ENCODE data around the gene MRPL9.
A peak's percentile ranks its signal among the peaks of the same experiment; 100 is the strongest.

The MRPL9 gene

DNA sequence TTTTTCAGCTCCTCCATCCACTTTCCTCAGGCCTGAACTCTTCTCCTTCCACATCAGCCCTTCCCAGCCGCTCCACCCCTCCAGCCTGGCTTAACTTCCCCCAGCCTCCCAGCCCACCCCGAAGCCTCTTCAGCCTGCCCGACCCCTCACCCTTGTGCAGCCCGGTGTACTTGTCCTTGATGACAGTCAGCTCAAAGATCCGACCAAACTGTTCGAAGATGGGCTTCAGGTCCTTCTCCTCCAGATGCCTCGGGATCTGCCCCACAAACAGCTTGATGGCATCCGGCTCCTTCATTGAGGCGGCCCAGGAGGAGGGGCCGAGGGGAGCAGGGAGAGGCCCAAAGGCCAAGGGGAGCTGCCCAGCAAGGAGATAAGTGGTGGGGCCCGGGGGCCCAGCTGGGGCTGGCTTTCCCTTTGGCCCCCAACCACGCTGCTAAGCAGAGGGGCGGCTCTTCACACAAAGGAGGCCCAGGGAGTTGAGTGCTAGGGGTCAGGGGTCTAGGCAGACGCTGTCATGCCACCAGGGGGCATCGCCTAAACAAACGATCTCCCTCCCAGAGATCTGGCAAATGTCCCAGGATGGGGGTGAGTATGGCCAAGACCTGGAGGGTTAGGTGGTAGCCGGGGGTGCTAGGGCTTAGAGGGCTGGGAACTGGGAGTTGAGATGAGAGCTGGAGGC lies 47.4 kb downstream of the MRPL9 start:
- TF ChIP-seq EZH2phosphoT487 (IDR thresholded peaks at IDR 0.05; ENCODE audit: borderline replicate concordance, low read length): no peak
- TF ChIP-seq, protein P1, sequence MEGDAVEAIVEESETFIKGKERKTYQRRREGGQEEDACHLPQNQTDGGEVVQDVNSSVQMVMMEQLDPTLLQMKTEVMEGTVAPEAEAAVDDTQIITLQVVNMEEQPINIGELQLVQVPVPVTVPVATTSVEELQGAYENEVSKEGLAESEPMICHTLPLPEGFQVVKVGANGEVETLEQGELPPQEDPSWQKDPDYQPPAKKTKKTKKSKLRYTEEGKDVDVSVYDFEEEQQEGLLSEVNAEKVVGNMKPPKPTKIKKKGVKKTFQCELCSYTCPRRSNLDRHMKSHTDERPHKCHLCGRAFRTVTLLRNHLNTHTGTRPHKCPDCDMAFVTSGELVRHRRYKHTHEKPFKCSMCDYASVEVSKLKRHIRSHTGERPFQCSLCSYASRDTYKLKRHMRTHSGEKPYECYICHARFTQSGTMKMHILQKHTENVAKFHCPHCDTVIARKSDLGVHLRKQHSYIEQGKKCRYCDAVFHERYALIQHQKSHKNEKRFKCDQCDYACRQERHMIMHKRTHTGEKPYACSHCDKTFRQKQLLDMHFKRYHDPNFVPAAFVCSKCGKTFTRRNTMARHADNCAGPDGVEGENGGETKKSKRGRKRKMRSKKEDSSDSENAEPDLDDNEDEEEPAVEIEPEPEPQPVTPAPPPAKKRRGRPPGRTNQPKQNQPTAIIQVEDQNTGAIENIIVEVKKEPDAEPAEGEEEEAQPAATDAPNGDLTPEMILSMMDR (IDR thresholded peaks at IDR 0.05; ENCODE audit: low read depth, low read length, poor library complexity, severe bottlenecking): peak; percentile 39
- H3K27me3 ChIP-seq (ENCODE audit: control insufficient read depth, low read length): peaks cover 52% of the 10 kb centered on the region

DNA sequence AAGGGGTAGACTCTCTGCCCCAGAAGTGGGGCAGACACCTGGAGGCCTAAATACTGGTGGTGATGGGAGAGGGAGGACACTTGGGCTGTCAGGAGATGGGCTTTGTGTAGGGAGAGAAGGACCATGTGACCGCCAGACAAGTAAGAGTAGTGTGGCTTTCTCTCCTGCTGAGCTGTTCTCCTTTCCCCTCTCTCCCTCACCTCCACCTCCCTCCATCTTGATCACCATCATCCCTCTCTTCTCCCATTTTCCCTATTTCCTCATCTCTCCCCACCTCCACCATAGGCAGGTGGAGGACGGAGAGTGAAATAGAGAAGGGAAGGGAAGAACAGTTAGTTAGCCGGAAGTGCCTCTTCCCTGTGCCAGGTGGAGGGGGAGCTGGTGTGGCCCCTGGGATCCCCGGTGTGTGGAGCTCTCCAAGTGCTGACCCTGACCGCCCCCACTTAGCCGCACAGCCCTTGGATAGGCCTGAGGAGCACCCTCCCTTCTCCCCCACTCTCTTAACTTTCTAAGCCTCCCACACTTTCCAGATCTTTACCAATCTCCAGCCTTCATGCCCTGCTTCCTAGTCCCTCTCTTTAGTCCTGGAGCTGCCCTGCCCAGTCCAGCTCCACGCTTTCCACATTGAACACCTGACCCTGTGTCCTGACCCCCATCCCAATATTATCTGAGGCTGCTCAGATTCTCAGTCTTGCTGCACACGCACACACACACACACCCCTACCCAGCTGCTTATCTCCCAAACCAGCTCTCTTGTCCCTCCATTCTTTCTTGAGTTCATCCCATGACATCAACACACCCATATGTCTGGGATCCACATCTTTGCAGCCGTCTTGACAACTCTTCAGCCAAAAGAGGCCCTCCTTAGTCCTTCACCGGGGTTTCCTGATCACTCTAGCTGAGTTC lies 48.2 kb downstream of the MRPL9 start:
- H3K27me3 ChIP-seq (ENCODE audit: control insufficient read depth, low read length): peaks cover 44% of the 10 kb centered on the region
- no peaks in the 10 kb centered on the region for H3K9me2 ChIP-seq (replicated peaks; ENCODE audit: control insufficient read depth, low read length)

More for the DNA sequence above, 47.4 kb downstream of the MRPL9 start:
- no peaks in the 10 kb centered on the region for H4K20me1 ChIP-seq (ENCODE audit: control insufficient read depth, insufficient read depth, low read depth, low read length)
- H3K9me3 ChIP-seq (ENCODE audit: control insufficient read depth, insufficient read depth, low read length): no peaks in the 10 kb centered on the region
- H3K4me1 ChIP-seq (ENCODE audit: control insufficient read depth, low read length): peaks cover 2% of the 10 kb centered on the region; the same call in 1 of the 2 replicates
- H3K27ac ChIP-seq (ENCODE audit: low read depth, low read length): no peak overlapping the region
- no peaks in the 10 kb centered on the region for H3K36me3 ChIP-seq (ENCODE audit: control insufficient read depth, low read length)
- no peak overlapping the region for H3K4me3 ChIP-seq (ENCODE audit: low read length)
- no peaks in the 10 kb centered on the region for H3K79me2 ChIP-seq (ENCODE audit: control insufficient read depth, low read length)
- H3K9me2 ChIP-seq (replicated peaks; ENCODE audit: control insufficient read depth, low read length): no peaks in the 10 kb centered on the region
- H3K4me2 ChIP-seq (ENCODE audit: low read length): no peak overlapping the region
- no peaks in the 10 kb centered on the region for H3F3A ChIP-seq (ENCODE audit: control insufficient read depth, insufficient read depth)

DNA sequence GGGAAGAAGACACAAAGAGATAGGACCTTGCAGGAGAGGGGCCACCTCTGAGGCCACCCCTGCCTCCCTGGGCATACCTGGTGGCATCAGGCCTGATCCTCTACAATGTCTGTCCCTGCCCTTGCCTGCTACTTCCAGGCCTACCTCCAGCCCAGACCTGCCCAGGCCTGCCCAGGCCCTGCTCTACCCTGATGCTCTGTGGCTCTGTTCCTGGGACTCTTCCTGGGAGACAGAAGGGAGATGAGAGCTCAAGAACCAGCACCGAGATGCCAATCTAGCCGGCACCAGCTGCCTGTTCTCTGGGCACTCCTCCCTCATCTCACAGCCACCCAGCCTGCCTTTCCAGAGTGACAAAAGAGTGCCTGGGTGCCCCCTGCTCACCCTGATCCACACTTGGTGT lies 49.4 kb downstream of the MRPL9 start:
- Histone ChIP-seq H3F3A (ENCODE audit: control insufficient read depth, insufficient read depth) (no peaks in the 10 kb centered on the region), H3K27ac (ENCODE audit: low read depth, low read length) (no peak overlapping the region), H3K79me2 (ENCODE audit: control insufficient read depth, low read length) (no peaks in the 10 kb centered on the region), H3K9me3 (ENCODE audit: control insufficient read depth, insufficient read depth, low read length) (no peaks in the 10 kb centered on the region), H3K4me3 (ENCODE audit: low read length) (no peak overlapping the region), H3K27me3 (ENCODE audit: control insufficient read depth, low read length) (peaks cover 33% of the 10 kb centered on the region), H3K4me1 (ENCODE audit: control insufficient read depth, low read length) (peaks cover 2% of the 10 kb centered on the region; the same call in 1 of the 2 replicates), H3K36me3 (ENCODE audit: control insufficient read depth, low read length) (no peaks in the 10 kb centered on the region), H3K4me2 (ENCODE audit: low read length) (no peak overlapping the region), H3K9me2 (replicated peaks; ENCODE audit: control insufficient read depth, low read length) (no peaks in the 10 kb centered on the region), H4K20me1 (ENCODE audit: control insufficient read depth, insufficient read depth, low read depth, low read length) (no peaks in the 10 kb centered on the region)
- TF ChIP-seq EZH2phosphoT487 (IDR thresholded peaks at IDR 0.05; ENCODE audit: borderline replicate concordance, low read length): no peak
- TF ChIP-seq, protein P1 (IDR thresholded peaks at IDR 0.05; ENCODE audit: low read depth, low read length, poor library complexity, severe bottlenecking): no peak

More for the DNA sequence above, 48.2 kb downstream of the MRPL9 start:
- Histone ChIP-seq H3K27ac (ENCODE audit: low read depth, low read length) (no peak overlapping the region), H3K9me3 (ENCODE audit: control insufficient read depth, insufficient read depth, low read length) (no peaks in the 10 kb centered on the region), H3K36me3 (ENCODE audit: control insufficient read depth, low read length) (no peaks in the 10 kb centered on the region), H4K20me1 (ENCODE audit: control insufficient read depth, insufficient read depth, low read depth, low read length) (no peaks in the 10 kb centered on the region), H3K4me1 (ENCODE audit: control insufficient read depth, low read length) (peaks cover 2% of the 10 kb centered on the region; the same call in 1 of the 2 replicates), H3K79me2 (ENCODE audit: control insufficient read depth, low read length) (no peaks in the 10 kb centered on the region), H3K4me3 (ENCODE audit: low read length) (no peak overlapping the region), H3F3A (ENCODE audit: control insufficient read depth, insufficient read depth) (no peaks in the 10 kb centered on the region), H3K4me2 (ENCODE audit: low read length) (no peak overlapping the region)
- no peak for TF ChIP-seq EZH2phosphoT487 (IDR thresholded peaks at IDR 0.05; ENCODE audit: borderline replicate concordance, low read length)
- TF ChIP-seq, protein P1 (IDR thresholded peaks at IDR 0.05; ENCODE audit: low read depth, low read length, poor library complexity, severe bottlenecking): no peak
